NT2/D1 (cell line): ENCODE results near the gene IFT20.

Experiments used
- SUZ12 ChIP-seq: IDR thresholded peaks from 2 replicates; pipeline ENCODE4 v1.6.1; 2011; ENCODE audit not compliant: insufficient read length, insufficient read depth; ENCODE audit errors: extremely low read depth
- YY1 ChIP-seq: IDR thresholded peaks from 2 replicates; pipeline ENCODE4 v1.6.1; 2011; ENCODE audit not compliant: insufficient read length, insufficient read depth

GRCh38 chr17:28364665-28365363, 29.5 kb upstream of the IFT20 start, which contains the start of gene SEBOX:
- TF ChIP-seq SUZ12 (no peak), YY1 (no peak)
